Fibroblast of lung (primary cell): ENCODE results near the gene HPRT1.

Source experiments
- EZH2 ChIP-seq: IDR thresholded peaks from 2 replicates; pipeline ENCODE4 v1.5.1; 2012; ENCODE audit warnings: low read length, control low read depth, mild to moderate bottlenecking; ENCODE audit errors: missing control alignments
- TF ChIP-seq, protein P1 (sequence below), 2 donors: IDR thresholded peaks in 1 of 2; conservative IDR thresholded peaks in 1 of 2; 1 replicate in 1 of 2; 2 replicates in 1 of 2; pipeline ENCODE4 v1.5.1; 2011 to 2012; ENCODE audit warnings: low read length in 2 of 2, control low read depth in 1 of 2, inconsistent platforms in 1 of 2, low read depth in 1 of 2, mild to moderate bottlenecking in 1 of 2

DNA sequence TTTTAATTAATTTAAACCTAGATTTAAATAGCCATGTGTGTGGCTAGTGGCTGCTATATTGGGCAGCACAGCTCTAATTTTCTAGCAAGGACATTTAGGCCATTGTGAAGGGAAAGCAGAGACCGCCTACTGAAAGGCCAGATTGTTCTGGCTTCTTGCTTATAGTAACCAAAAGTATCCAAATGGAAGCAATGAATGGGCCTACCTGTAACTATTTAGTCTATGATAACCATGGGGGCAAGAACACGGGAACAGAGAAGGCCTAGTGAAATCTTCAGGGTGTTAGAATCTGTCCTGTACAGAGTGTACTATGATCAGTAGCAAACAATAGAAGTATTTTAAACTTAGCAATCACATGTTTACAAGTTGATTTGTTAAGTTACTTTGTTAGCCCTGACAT, 16.5 kb upstream of the HPRT1 start:
- TF ChIP-seq EZH2, result no peak
- TF ChIP-seq, protein P1, sequence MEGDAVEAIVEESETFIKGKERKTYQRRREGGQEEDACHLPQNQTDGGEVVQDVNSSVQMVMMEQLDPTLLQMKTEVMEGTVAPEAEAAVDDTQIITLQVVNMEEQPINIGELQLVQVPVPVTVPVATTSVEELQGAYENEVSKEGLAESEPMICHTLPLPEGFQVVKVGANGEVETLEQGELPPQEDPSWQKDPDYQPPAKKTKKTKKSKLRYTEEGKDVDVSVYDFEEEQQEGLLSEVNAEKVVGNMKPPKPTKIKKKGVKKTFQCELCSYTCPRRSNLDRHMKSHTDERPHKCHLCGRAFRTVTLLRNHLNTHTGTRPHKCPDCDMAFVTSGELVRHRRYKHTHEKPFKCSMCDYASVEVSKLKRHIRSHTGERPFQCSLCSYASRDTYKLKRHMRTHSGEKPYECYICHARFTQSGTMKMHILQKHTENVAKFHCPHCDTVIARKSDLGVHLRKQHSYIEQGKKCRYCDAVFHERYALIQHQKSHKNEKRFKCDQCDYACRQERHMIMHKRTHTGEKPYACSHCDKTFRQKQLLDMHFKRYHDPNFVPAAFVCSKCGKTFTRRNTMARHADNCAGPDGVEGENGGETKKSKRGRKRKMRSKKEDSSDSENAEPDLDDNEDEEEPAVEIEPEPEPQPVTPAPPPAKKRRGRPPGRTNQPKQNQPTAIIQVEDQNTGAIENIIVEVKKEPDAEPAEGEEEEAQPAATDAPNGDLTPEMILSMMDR (conservative IDR thresholded peaks at IDR 0.05 in 1 of 2, IDR thresholded peaks at IDR 0.05 in 1 of 2; ENCODE audit: low read depth in 1 of 2, low read length in 2 of 2), result no peak
